ENCODE results near the gene DUSP8. TPM values are rescaled to one million over a fixed set of nuclear protein-coding genes. Genes with fewer than 3 reads are reported as not detected.

DUSP8 gene
- total RNA-seq, 2 donors from 2014 or later: 79.5 to 90.1 TPM

DNA sequence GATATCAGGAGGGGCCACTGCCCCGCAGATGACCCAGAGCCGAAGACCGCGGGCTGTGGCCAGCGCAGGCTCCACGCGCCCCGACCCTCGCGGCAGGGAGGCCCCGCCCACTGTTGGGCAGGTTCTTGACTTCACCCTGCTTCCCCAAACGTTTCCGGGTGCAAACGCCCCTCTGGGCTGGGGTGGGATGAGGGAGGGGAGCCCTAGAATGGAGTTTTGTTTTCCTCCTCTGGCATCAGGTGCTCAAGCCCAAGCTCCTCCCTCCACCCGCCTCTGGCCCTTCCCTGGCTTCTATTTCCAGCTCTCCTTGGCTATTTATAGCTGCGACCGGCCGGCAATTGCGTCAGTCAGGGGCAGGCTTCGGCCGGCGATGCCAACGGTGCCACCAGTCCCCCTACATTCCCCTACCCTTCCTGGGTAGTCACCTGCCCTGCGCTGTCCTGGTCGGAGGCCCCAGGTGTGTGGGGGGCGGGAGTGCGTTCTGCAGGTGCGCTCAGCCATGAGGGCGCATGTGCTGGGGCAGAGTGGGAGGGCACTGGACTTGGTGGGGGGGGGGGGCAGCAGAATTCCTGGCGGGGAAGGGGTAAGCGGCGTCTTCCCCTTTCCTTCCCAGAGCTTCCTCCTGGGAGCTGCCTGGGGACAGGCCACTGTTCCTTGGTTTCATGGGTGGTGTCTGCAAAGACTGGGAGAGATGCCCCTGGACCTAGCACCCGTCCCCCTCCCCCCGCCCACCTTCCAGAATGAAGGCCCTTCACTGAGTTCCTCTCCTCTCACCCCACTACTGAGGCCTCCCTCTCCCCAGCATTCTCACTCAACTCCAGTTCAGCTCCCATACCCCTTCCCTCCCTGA, 23.6 kb downstream of the DUSP8 start:
- ATAC-seq (no peak), DNase-seq (no peak)
- H3K9me3 ChIP-seq (ENCODE audit: control insufficient read depth, low read length, poor library complexity, severe bottlenecking): no peaks in the 10 kb centered on the region
- Mint-ChIP-seq H3K27ac (no peak overlapping the region), H3K36me3 (ENCODE audit: low read depth) (no peaks in the 10 kb centered on the region), H3K4me3 (peak overlapping the region; percentile 73), H3K27me3 (peaks cover 22% of the 10 kb centered on the region), H3K4me1 (peaks cover 2% of the 10 kb centered on the region)

DNA sequence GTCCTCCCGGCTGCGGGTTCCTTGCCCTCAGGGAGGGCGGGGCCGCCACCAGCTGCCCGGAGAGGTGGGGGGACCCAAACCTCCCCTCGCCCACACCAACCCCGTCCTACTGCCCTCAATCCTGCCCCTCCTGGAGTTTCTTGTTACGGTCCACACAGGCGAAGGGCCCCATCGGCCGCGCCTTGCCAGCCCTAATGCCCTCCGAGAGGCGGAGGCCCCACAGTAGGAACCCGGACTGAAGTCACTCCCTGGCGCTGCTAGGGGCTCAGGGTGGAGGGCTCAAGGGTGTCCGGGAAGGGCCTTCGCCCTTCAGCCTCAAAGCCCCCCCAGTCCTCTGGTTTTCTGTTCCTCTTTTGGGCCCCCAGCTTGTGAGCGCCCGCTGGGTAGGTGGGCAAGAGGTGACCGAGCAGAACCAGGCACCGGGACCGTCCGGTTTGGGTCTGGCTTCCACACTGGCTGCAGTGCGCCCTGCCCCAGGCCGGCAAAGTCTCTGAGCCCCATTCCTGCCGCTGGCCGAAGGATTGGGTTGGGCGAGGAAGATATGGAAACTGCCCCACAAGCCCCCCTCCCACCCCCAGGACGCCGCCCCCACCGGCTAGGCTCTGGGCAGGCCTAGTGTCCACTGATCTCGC, 24.5 kb downstream of the DUSP8 start:
- no peaks in the 10 kb centered on the region for H3K9me3 ChIP-seq (ENCODE audit: control insufficient read depth, low read length, poor library complexity, severe bottlenecking)
- Mint-ChIP-seq H3K4me3 (peak overlapping the region; percentile 66), H3K27ac (no peak overlapping the region), H3K36me3 (ENCODE audit: low read depth) (no peaks in the 10 kb centered on the region), H3K4me1 (peaks cover 2% of the 10 kb centered on the region), H3K27me3 (peaks cover 22% of the 10 kb centered on the region)
- ATAC-seq: no peak
- DNase-seq: no peak

DNA sequence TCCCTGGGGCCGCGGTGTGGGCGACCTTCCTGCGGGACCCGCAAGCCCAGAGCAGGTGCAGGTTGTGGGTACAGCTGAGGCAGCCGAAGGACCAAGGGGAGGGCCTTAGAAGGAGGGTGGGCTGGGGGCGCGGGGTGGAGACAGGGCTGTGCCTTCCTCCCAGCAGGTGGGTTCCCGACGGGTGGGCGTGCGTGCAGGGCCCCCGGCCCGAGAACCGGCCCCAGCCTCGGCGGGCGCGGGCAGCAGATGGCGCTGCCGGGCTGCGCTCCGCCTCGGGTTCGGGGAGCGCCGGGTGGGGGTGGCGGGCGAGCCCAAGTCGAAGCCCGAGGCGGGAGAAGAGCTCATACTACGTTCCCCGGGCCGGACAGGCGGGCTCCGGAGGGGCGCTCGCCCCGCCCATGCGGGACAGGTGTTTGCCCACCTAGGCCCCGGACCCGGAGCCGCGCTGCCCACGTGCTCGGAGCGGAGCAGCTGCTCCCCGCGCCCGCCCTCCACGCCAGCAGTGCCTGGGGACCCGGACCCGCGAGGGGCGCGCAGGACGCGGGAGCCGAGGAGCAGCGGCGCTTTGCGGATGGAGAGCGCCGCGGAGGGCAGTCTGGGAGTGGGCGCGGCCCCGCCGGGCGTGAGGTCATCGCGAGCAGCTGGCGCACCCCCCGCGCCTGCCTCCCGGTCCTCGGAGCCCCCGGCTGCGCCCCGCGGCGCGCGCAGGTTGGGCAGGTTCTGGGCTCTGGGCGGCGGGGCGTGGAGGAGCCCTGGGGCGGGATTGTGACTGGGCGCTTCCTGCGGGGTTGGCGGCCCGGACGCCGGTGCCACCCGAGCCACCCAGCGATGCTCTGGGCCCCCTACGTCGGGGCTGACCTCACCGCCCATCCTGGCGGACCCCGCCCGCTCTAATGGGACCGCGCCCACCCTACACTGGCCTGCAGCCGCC, 25.3 kb downstream of the DUSP8 start:
- DNase-seq: peak; percentile 39 to 45 (median 43)
- H3K9me3 ChIP-seq (ENCODE audit: control insufficient read depth, low read length, poor library complexity, severe bottlenecking): no peaks in the 10 kb centered on the region
- Mint-ChIP-seq H3K36me3 (ENCODE audit: low read depth) (no peaks in the 10 kb centered on the region), H3K4me1 (peaks cover 4% of the 10 kb centered on the region), H3K27ac (no peak overlapping the region), H3K4me3 (peak overlapping the region; percentile 66), H3K27me3 (peaks cover 22% of the 10 kb centered on the region)
- peak; percentile 79 for ATAC-seq

DNA sequence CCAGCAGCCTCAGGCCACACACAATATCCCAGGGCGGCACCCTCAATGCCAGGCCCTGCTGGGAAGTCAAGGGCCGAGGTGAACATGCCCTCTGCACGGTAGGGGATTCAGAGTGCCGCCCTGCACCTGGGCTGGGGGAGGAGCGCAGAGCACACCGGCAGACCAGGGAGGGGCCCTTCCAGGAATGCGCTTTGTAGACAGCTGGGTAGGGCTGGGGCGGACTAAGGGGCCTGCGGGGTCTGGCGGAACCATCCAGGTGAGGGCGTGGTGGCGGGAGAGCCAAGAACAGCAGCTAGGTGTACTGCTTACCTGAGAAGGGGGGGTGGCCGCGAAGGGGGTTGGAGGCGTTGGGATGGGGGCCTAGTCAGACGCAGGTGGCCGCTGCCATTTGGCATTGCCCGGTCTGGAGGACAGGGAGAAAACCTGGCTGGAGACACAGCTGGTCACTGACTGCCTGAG, 26.0 kb downstream of the DUSP8 start:
- peaks cover 22% of the 10 kb centered on the region for H3K27me3 Mint-ChIP-seq
- H3K27ac Mint-ChIP-seq: no peak overlapping the region
- peaks cover 4% of the 10 kb centered on the region for H3K4me1 Mint-ChIP-seq
- peak overlapping the region; percentile 66 for H3K4me3 Mint-ChIP-seq
- ATAC-seq: no peak
- H3K36me3 Mint-ChIP-seq (ENCODE audit: low read depth): no peaks in the 10 kb centered on the region
- no peaks in the 10 kb centered on the region for H3K9me3 ChIP-seq (ENCODE audit: control insufficient read depth, low read length, poor library complexity, severe bottlenecking)
- DNase-seq: no peak

DNA sequence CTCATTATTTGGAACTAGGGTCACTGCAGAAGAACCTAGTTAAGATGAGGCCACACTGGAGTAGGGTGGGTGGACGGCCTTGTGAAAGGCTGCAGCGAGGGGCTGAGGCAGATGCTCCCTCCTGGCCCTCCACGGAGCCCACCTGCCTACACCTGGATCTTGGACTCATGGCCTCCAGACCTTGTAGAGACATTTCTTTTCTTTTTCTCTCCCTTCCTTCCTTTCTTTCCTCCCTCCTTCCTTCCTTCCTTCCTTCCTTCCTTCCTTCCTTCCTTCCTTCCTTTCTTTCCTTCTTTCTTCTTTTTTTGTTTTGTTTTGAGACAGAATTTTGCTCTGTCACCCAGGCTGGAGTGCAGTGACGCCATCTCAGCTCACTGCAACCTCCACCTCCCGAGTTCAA, 26.6 kb downstream of the DUSP8 start:
- Mint-ChIP-seq H3K27me3 (peaks cover 22% of the 10 kb centered on the region), H3K36me3 (ENCODE audit: low read depth) (no peaks in the 10 kb centered on the region), H3K27ac (no peak overlapping the region), H3K4me3 (no peak overlapping the region), H3K4me1 (peaks cover 4% of the 10 kb centered on the region)
- H3K9me3 ChIP-seq (ENCODE audit: control insufficient read depth, low read length, poor library complexity, severe bottlenecking): no peaks in the 10 kb centered on the region
- DNase-seq (no peak), ATAC-seq (no peak)

DNA sequence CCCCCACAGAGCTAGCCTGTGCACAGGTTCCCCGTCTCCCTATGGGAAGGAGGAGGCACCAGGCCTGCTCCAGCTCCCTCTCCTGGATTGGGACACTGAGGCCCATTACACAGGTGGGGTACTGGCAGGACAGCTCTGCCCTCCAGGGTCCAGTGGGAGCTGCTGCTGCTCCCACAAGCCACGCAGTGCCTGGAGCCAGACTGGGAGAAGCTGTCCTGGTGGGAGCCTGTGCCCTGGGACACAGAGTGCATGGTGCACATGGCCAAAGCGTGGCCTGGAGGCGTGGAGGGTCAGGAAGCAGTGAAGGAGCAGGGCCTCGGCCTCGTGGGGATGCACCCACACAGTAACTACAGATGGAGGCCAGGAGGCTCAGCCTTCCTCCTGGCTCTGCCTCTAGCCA, 27.5 kb downstream of the DUSP8 start:
- Mint-ChIP-seq H3K4me1 (peaks cover 2% of the 10 kb centered on the region), H3K27ac (no peak overlapping the region), H3K4me3 (no peak overlapping the region), H3K27me3 (peaks cover 16% of the 10 kb centered on the region), H3K36me3 (ENCODE audit: low read depth) (no peaks in the 10 kb centered on the region)
- no peaks in the 10 kb centered on the region for H3K9me3 ChIP-seq (ENCODE audit: control insufficient read depth, low read length, poor library complexity, severe bottlenecking)
- ATAC-seq: no peak
- DNase-seq: no peak

DNA sequence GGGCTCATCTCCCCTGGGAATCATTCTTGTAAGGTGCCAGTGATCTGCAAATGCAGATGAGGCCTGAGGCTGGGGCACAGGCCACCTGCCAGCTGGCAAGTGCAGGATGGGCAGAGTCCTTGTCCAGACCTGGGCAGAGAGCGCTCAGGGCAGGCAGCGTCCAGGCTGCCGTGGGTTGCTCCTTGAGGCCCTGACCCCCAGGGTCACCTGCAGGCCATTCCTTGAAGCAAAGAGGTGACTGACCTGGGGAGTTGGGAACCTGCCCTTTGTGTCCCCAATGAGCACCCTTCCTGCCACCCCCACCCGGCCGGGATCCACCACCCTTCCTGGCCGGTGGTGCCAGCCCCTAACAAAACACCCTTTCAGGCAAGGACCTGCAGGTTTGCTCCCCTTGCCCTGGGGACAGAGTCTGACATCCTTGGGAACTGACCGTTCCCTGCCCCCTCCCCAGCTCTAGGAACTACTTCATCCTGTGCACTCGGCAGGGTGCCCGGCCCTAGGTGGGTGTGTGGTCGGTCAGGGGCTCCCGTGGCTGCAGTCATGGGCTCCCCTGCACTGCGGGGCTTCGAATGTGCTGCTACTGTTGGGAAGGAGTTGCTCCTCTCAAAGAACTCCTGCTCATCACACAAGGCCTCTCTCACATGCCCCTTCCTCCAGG, 28.3 kb downstream of the DUSP8 start:
- ATAC-seq: no peak
- H3K4me3 Mint-ChIP-seq: no peak overlapping the region

DNA sequence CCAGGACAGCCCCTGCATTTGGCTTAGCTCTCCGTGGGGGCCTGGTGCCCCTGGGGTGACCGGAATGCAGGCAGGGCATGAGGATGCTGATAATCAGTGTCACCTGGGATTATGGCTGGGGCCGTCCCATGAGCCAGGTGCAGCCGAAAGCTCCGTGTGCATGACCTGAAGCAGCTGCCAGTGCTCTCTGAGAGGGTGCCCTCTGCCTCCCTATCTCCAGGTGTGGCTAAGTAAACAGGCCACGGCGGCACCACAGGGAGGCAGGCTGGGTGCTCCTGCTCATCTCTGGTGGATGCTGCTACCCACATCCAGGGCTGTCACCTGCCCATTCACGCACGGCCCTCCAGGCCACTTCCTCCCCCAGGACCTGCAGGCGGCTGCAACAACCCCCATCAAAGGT, 29.8 kb downstream of the DUSP8 start:
- no peaks in the 10 kb centered on the region for H3K9me3 ChIP-seq (ENCODE audit: control insufficient read depth, low read length, poor library complexity, severe bottlenecking)
- no peak overlapping the region for H3K4me3 Mint-ChIP-seq
- no peaks in the 10 kb centered on the region for H3K36me3 Mint-ChIP-seq (ENCODE audit: low read depth)
- no peak for ATAC-seq
- DNase-seq: no peak
- H3K27ac Mint-ChIP-seq: no peak overlapping the region
- H3K27me3 Mint-ChIP-seq: peaks cover 8% of the 10 kb centered on the region
- H3K4me1 Mint-ChIP-seq: peaks cover 5% of the 10 kb centered on the region

More for the DNA sequence above, 28.3 kb downstream of the DUSP8 start:
- H3K36me3 Mint-ChIP-seq (ENCODE audit: low read depth): no peaks in the 10 kb centered on the region
- no peak for DNase-seq
- H3K27ac Mint-ChIP-seq: no peak overlapping the region
- peaks cover 2% of the 10 kb centered on the region for H3K4me1 Mint-ChIP-seq
- peaks cover 8% of the 10 kb centered on the region for H3K27me3 Mint-ChIP-seq
- H3K9me3 ChIP-seq (ENCODE audit: control insufficient read depth, low read length, poor library complexity, severe bottlenecking): no peaks in the 10 kb centered on the region

DNA sequence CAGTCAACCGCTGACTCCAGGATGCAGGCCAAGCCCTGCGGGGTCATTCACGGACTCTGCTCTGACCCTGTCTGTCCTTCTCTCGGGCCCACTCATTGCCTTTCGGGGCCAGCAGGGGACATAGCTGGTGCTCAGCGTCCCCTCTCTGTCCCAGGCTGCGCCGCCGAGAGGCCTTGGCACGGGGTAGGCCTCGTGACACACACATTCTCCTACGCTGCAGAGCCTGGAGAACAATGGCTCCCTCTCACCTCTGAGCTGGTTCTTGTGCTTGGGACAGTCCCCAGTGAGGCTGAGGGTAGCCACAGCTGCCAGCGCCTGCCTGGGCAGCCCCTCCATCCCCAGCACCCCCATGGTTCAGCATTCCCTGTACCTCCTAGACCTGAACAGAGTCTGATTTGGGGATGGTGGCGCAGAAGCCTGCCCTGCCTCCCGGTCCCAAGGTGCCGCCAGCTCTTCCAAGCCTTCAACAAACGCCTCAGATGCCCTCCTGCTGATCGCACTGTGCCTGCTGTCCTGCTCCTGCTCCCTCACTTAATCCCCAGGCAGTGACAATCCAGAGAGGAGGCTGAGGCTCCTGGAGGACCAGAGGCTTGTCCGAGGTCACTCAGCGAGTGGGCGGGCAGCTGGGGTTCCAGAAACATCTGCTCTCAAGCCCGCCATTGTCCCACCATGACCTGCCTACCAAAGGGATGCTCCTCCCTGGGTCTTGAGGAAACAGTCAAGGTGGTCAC, 30.4 kb downstream of the DUSP8 start:
- ATAC-seq: no peak
- Mint-ChIP-seq H3K4me3 (no peak overlapping the region), H3K4me1 (peaks cover 5% of the 10 kb centered on the region), H3K27me3 (peaks cover 8% of the 10 kb centered on the region), H3K36me3 (ENCODE audit: low read depth) (no peaks in the 10 kb centered on the region), H3K27ac (no peak overlapping the region)
- no peak for DNase-seq
- H3K9me3 ChIP-seq (ENCODE audit: control insufficient read depth, low read length, poor library complexity, severe bottlenecking): no peaks in the 10 kb centered on the region

DNA sequence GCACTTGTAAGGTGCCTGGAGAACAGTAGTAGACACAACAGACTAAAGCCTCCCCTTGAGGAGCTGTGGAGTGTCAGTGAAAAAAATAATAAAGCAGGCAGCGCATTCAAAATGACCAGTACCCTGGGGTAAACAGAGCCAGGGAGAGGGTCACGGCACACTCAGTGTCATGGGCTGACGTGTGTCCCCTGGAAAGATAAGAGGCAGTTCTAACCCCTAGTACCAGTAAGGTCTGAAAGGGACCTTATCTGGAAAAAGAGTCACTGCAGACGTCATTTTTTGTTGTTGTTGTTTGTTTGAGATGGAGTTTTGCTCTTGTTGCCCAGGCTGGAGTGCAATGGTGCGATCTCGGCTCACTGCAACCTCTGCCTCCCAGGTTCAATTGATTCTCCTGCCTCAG, 32.0 kb downstream of the DUSP8 start:
- Mint-ChIP-seq H3K27ac (no peak overlapping the region), H3K27me3 (no peaks in the 10 kb centered on the region), H3K4me1 (peaks cover 10% of the 10 kb centered on the region), H3K36me3 (ENCODE audit: low read depth) (no peaks in the 10 kb centered on the region), H3K4me3 (no peak overlapping the region)
- no peaks in the 10 kb centered on the region for H3K9me3 ChIP-seq (ENCODE audit: control insufficient read depth, low read length, poor library complexity, severe bottlenecking)
- ATAC-seq: no peak
- no peak for DNase-seq

DNA sequence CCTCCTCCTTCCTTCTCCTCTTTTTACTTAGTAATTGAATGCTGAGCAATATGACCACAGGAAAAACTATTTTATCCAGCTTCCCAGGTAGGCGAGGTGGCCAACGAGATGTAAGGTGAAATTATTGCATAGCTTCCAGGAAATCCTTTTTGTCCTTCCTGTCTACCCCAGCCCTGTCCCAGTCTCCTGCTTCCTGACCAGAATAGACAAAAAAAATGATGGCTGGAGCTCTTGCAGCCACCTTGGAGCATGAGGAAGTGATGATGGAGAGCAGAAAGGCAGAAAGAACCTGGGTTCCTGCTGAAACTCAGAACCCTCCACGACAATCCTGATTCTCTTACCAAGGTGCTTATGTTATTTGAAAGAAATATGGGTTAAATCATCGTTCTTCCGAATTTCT, 33.9 kb downstream of the DUSP8 start:
- no peak overlapping the region for H3K27ac Mint-ChIP-seq
- no peak overlapping the region for H3K4me3 Mint-ChIP-seq
- no peaks in the 10 kb centered on the region for H3K9me3 ChIP-seq (ENCODE audit: control insufficient read depth, low read length, poor library complexity, severe bottlenecking)
- DNase-seq (no peak), ATAC-seq (no peak)
- H3K27me3 Mint-ChIP-seq: no peaks in the 10 kb centered on the region
- no peaks in the 10 kb centered on the region for H3K36me3 Mint-ChIP-seq (ENCODE audit: low read depth)
- H3K4me1 Mint-ChIP-seq: peaks cover 15% of the 10 kb centered on the region
